Measurements from ENCODE around the gene FOXD4L6.
"Not testable (repeated sequence)": the region's sequence is repeated elsewhere in the genome, so short reads cannot be mapped to it uniquely, and the experiment has no call there.

FOXD4L6 gene

DNA sequence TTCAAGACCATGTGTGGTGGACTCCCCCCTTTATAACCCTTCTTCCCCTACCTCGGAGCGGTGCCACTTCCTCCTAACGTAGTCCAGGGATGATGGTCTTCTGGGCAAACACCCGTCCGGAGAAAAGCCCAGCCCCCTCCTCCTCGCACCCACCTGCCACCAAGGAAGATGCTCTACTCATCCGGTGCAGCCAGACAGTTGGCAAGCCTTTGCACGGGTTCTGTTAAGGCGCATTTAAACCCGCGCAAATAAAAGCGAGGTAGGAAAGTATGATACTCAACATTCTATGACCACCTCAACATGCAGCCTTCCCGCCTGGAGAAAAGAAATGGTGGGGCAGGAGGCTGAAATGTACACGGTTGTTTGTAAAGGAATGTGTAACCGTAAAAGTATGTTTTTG, at the start of gene FOXD4L6:
Gene FOXD4L6 (minus strand): TSS at position 101 of the 400 bp plus-strand sequence. CDS start 298 bp downstream, outside the sequence.
- H3K4me1 Mint-ChIP-seq; H3K36me3 Mint-ChIP-seq (ENCODE audit: low read depth); H3K27ac Mint-ChIP-seq; DNase-seq; H3K4me3 Mint-ChIP-seq; H3K9me3 Mint-ChIP-seq: not testable (repeated sequence)
- H3K27me3 Mint-ChIP-seq (ENCODE audit: low read depth, poor library complexity), result peaks cover 13% of the 10 kb centered on the region

DNA sequence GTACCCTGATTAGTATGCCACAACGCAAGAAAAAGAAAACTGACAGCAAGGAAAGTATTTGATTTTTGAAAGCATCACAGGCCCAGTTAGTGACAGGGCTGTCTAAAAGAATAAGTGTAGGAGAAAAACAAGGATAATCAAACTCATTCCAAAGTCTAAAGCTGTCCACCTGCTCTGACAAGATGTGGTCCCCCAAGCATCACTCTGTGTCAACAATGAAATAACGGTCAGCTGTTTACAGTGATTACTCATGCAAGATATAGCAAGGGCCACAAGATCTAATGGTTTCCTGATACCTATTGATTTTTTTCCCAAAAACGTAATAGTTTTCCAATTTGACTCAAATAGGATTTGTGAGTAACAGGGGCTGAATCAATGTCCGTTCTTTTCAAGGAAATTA, 46.5 kb upstream of the FOXD4L6 start:
- DNase-seq; H3K9me3 Mint-ChIP-seq; H3K27me3 Mint-ChIP-seq (ENCODE audit: low read depth, poor library complexity); H3K4me1 Mint-ChIP-seq; H3K36me3 Mint-ChIP-seq (ENCODE audit: low read depth); H3K4me3 Mint-ChIP-seq; H3K27ac Mint-ChIP-seq: not testable (repeated sequence)

DNA sequence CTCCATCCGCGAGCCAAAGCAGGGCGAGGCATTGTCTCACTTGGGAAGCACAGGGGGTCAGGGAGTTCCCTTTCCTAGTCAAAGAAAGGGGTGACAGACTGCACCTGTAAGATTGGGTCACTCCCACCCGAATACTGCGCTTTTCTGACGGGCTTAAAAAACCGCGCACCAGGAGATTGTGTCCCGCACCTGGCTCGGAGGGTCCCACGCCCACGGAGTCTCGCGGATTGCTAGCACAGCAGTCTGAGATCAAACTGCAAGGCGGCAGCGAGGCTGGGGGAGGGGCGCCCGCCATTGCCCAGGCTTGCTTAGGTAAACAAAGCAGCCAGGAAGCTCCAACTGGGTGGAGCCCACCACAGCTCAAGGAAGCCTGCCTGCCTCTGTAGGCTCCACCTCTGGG, 21.6 kb upstream of the FOXD4L6 start:
- not testable (repeated sequence) for DNase-seq; H3K4me3 Mint-ChIP-seq; H3K36me3 Mint-ChIP-seq (ENCODE audit: low read depth)

DNA sequence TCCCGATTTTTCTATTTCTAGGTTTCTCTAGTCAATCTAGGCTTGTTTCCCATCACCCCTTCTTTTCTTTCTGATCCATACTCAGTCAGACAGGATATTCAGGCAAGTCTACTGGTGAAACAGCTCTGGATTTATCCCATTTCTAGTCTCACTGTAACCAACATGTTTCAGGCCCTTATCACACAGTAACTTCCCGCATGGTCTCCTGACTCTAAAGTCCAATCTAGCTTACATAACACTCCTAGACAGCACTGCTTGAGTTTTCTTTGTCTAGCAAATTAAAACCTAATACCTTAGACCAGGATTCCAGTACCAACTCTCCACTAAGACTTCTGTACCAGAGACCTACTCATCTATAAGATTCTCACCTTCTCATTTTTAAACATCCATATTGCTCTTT, 13.4 kb upstream of the FOXD4L6 start:
- not testable (repeated sequence) for H3K36me3 Mint-ChIP-seq (ENCODE audit: low read depth); H3K27me3 Mint-ChIP-seq (ENCODE audit: low read depth, poor library complexity); DNase-seq; H3K4me1 Mint-ChIP-seq; H3K27ac Mint-ChIP-seq; H3K9me3 Mint-ChIP-seq; H3K4me3 Mint-ChIP-seq

More for the DNA sequence above, 21.6 kb upstream of the FOXD4L6 start:
- H3K27ac Mint-ChIP-seq; H3K4me1 Mint-ChIP-seq; H3K9me3 Mint-ChIP-seq; H3K27me3 Mint-ChIP-seq (ENCODE audit: low read depth, poor library complexity): not testable (repeated sequence)

DNA sequence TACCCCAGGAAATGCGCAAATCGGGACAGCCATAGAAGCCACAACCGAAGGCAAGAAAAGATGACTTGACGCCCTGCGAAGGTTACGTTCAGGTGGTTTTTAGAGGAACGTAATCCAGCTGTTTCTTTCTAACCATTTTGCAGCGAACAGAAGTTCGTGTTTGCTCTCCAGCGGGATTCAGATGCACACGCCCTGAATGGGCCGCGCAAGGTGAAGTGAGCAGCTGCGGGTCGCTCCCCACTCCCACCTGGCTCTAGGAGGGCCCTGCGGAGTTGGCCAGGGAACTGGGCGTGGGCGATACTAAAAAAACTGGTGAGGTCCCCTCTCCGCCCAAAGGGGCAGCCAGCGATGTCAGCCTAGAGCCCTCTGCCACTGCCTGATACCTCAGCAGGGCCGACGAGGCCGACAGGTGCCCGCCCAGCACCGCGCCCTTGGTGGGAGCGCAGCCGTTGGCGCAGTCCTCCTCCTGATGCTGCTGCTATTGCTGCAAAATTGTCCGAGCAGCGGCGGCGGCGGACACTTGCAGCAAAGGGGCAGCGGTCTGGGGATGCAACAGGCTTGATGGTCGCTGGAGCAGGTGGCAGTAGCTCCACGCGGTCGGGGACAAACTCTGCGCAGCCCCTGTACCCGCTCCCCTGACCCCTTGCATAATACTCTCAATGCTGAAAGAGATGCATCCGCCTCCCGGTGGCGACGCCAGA, 1.6 kb downstream of the FOXD4L6 start:
- not testable (repeated sequence) for H3K36me3 Mint-ChIP-seq (ENCODE audit: low read depth); H3K4me3 Mint-ChIP-seq; H3K4me1 Mint-ChIP-seq; H3K27ac Mint-ChIP-seq; H3K9me3 Mint-ChIP-seq; DNase-seq
- peaks cover 13% of the 10 kb centered on the region for H3K27me3 Mint-ChIP-seq (ENCODE audit: low read depth, poor library complexity)

DNA sequence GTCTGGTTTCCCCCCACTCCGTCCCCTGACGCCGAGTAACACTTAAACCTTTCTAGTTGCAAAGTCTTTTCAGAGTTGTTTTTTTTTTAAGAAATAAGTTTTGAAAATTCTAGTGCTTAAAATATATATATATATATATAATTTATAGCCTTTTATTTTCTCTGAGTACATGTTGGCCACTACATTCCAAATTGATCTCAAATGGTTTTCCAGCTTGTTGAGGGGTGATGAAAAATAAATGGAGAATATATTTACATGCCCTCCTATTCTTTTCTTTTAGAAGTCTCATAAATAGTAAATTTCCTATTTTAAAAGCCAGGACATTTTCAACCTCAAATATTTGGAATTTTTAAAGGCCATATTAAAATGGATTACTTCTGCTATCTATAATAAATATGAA, 2.5 kb downstream of the FOXD4L6 start:
- H3K27ac Mint-ChIP-seq; H3K4me3 Mint-ChIP-seq; H3K4me1 Mint-ChIP-seq; DNase-seq; H3K36me3 Mint-ChIP-seq (ENCODE audit: low read depth); H3K9me3 Mint-ChIP-seq: not testable (repeated sequence)
- peaks cover 13% of the 10 kb centered on the region for H3K27me3 Mint-ChIP-seq (ENCODE audit: low read depth, poor library complexity)

DNA sequence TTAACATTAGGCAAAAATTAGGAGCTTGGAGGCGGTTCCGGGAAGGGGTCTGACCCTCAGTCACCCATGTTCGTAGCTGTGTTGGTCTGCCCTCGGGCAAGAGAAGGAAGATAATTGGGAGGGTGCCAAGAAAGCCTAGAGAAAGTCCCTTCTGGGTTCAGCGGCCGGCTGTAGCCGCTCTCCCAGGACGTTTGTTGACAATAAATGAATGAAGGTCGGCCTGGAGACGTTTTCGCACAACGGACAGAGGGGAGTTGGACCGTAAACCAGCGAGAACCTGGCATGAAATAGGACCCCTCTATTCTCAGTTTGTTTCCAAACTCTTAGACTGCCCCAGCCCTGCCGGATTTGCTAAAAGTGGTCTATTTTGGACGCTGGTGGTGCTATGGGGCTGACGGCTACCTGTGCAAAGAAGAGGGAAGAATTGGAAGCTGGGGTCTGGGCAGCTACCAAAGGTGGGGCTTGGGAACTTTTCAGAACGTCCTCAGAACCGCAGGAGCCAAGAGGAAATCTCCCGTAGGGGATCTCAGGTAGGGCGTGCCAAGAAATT, 3.3 kb downstream of the FOXD4L6 start:
- H3K9me3 Mint-ChIP-seq; H3K4me1 Mint-ChIP-seq; H3K4me3 Mint-ChIP-seq; DNase-seq; H3K36me3 Mint-ChIP-seq (ENCODE audit: low read depth); H3K27ac Mint-ChIP-seq: not testable (repeated sequence)
- peaks cover 13% of the 10 kb centered on the region for H3K27me3 Mint-ChIP-seq (ENCODE audit: low read depth, poor library complexity)

DNA sequence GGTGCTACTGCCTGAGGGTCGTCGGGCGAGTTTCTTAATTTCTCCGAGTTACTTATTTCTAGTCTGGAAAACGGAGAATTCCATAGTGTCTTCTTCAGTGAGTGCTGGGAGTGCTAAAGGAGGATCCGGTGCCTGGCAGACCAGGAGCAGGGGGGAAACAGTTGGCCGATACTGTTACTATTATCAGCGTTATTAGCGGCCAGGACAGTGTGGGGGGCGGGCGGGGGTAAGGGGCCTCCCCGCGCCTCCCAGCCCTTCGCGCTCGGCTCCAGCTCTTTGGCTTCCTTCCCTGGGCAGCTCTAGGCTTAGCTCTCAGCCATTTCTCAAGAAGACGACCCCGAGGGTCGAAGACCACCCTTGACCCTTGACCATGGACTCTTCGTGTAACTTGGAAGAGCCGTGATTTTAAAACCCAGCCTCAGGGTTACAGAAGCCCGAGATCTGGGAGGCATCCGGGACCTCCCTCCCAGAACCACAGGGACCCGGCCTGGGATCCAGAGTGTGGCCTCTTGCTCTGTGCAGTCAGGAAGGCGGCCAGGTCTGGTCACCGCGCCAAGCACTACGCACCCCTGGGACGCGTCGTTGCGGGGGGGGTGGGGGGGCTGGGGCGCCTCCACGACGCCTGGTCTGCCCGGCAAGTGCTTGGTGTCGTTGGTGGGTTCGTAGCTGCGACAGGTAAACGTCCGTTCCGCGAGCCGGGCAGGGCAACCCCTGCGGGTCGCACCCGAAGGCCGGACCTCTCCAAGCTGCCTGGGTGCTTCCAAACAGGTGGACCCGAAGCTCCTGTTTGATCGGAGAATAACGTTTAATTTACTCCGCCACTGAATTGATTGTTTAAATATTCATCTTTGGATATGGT, 4.0 kb downstream of the FOXD4L6 start:
- H3K27ac Mint-ChIP-seq; H3K4me3 Mint-ChIP-seq; H3K4me1 Mint-ChIP-seq; H3K9me3 Mint-ChIP-seq; H3K36me3 Mint-ChIP-seq (ENCODE audit: low read depth); DNase-seq: not testable (repeated sequence)
- H3K27me3 Mint-ChIP-seq (ENCODE audit: low read depth, poor library complexity), result peaks cover 11% of the 10 kb centered on the region

DNA sequence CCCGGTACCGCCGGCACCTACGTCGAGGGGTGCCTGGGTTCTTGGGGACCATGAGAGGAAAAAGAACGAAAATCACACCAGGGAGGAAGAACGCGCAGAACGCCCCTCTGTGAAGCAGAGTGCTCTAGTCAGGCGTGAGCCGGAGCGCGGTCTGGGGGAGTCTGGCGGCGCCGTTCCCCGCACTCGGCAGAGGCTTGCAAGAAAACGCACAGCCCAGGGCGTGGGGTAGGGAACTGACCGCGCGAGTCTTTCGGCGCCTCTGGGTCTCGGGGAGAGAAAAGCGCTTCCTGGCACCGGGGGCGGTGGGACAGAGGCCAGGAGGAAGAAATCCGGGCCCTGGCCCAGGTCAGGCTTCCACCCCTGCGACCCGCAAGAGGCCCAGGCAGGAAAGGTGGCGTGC, 4.7 kb downstream of the FOXD4L6 start:
- DNase-seq; H3K4me1 Mint-ChIP-seq; H3K36me3 Mint-ChIP-seq (ENCODE audit: low read depth); H3K9me3 Mint-ChIP-seq; H3K27ac Mint-ChIP-seq; H3K4me3 Mint-ChIP-seq: not testable (repeated sequence)
- H3K27me3 Mint-ChIP-seq (ENCODE audit: low read depth, poor library complexity), result peaks cover 15% of the 10 kb centered on the region

DNA sequence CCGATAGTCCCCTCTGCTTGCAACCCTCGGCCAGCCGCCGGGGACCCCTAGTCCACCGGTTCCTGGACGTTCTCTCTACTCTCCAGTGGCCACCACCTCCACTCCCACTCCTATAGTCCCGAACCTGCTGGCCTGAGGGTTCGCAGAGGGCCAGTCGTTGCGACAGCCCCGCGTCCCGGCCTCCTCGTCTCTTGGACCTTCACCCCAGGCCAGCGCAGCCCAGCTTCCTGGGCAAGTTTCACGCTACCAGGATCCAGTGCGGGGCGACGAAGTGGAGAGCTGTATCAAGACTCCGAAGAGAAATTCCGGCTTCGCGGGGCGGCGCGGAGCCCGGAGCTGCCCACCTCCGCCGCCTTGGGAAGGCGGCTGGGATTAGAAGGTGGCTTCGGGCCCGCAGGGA, 5.1 kb downstream of the FOXD4L6 start:
- H3K27ac Mint-ChIP-seq; H3K9me3 Mint-ChIP-seq; H3K4me3 Mint-ChIP-seq; H3K36me3 Mint-ChIP-seq (ENCODE audit: low read depth); H3K4me1 Mint-ChIP-seq; DNase-seq: not testable (repeated sequence)
- H3K27me3 Mint-ChIP-seq (ENCODE audit: low read depth, poor library complexity), result peaks cover 15% of the 10 kb centered on the region

DNA sequence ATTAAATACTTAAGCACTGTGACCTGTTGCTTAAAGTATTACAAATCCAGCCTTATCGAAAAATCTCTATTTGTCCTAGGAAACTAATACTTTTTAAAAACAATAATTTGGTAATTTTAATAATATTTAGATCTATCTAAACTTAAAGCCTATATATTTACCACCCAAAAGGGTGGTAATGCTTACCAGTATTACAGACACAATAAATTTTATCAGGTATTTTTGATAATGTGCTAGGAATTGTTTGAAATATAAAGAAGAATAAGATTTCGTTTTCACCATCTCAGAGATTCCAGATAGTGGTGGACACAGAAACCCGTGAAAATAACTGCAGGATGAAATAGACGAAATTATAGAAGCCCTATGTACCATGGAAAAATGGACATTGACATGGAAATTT, 7.8 kb downstream of the FOXD4L6 start:
- H3K4me3 Mint-ChIP-seq; H3K27me3 Mint-ChIP-seq (ENCODE audit: low read depth, poor library complexity); H3K27ac Mint-ChIP-seq; DNase-seq; H3K36me3 Mint-ChIP-seq (ENCODE audit: low read depth); H3K9me3 Mint-ChIP-seq; H3K4me1 Mint-ChIP-seq: not testable (repeated sequence)

DNA sequence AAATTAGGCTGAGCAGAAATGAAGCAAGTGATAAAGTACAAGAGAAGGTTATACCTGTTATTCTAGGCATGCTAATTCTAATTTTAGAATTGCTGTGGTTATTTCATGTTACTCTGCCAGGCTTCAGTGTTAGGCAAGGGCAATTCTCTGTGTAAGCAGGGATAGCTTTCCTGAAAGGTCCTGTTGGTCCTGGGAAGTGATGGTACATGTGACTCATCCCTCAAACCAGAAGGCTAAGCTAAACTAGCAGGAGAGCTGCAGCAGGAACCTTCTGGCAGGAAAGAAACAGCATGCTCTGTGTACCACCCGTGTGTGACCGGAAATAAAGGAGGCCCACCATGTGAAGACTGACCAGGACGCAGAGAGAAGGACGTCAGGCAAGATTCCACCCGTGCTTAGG, 8.8 kb downstream of the FOXD4L6 start:
- H3K36me3 Mint-ChIP-seq (ENCODE audit: low read depth); DNase-seq; H3K4me3 Mint-ChIP-seq; H3K4me1 Mint-ChIP-seq; H3K27ac Mint-ChIP-seq; H3K9me3 Mint-ChIP-seq; H3K27me3 Mint-ChIP-seq (ENCODE audit: low read depth, poor library complexity): not testable (repeated sequence)

DNA sequence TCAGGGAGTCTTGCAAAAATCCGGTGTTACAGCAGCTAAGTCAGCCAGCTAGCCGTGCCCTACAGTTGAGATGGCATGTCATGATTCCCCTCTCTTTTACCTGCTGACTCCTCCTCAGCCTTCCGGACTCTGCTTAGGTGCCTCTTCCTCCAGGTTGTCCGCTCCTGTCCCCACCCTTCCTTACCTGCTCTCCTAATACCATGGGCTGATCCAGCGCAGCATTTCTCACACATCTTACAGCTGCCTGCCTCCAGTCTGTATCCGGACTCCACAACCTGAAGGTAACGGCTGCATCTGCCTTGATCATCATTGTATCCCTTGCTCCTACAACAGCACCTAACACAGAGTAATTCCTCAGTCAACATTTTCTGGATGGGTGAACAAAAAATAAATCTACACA, 9.2 kb downstream of the FOXD4L6 start:
- not testable (repeated sequence) for DNase-seq; H3K27ac Mint-ChIP-seq; H3K36me3 Mint-ChIP-seq (ENCODE audit: low read depth); H3K9me3 Mint-ChIP-seq; H3K4me1 Mint-ChIP-seq; H3K4me3 Mint-ChIP-seq; H3K27me3 Mint-ChIP-seq (ENCODE audit: low read depth, poor library complexity)

DNA sequence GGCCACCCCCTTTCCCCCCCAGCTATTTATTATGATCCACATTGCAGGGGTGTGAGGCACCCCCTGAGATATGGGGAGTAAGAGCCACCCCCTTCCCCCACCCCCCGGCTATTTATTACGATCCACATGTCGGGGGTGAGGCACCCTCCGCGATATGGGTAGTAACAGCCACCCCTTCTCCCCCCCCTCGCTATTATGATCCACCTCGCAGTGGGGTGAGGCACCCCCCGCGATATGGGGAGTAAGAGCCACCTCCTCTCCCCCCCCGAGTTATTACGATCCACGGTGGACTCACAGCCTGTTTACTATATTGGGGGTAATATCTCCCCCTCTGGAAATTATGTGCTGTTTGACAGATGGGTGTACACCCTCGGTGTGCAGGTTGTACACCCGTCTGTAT, 15.1 kb downstream of the FOXD4L6 start:
- H3K36me3 Mint-ChIP-seq (ENCODE audit: low read depth); H3K4me1 Mint-ChIP-seq; H3K27ac Mint-ChIP-seq; H3K9me3 Mint-ChIP-seq; DNase-seq; H3K4me3 Mint-ChIP-seq: not testable (repeated sequence)
- H3K27me3 Mint-ChIP-seq (ENCODE audit: low read depth, poor library complexity), result peaks cover 17% of the 10 kb centered on the region

All from nephron progenitor cell (in vitro differentiated cells).